H9 (cell line): ENCODE data around the gene IFT27. TPM values are rescaled to one million over a fixed set of nuclear protein-coding genes. Genes with fewer than 3 reads are reported as not detected.

Source experiments
- DNase-seq: peaks from one replicate; pipeline ENCODE4 v3.0.0-alpha.2; 2017
- H2AFZ ChIP-seq: one replicate; pipeline ENCODE4 v1.6.1; 2013; ENCODE audit warnings: mild to moderate bottlenecking, low read length, control low read depth, moderate library complexity
- H2AK5ac ChIP-seq: 2 replicates; pipeline ENCODE4 v1.6.1; 2013; ENCODE audit warnings: low read length, control low read depth, mixed read lengths; ENCODE audit not compliant: insufficient read length
- H2BK120ac ChIP-seq: one replicate; pipeline ENCODE4 v1.6.1; 2013; ENCODE audit warnings: low read depth, mild to moderate bottlenecking, low read length, control low read depth, inconsistent platforms; ENCODE audit not compliant: poor library complexity, severe bottlenecking
- H2BK12ac ChIP-seq: 2 replicates; pipeline ENCODE4 v1.6.1; 2013; ENCODE audit warnings: low read length, control low read depth, mixed read lengths, low read depth; ENCODE audit not compliant: insufficient read length
- H2BK15ac ChIP-seq: 2 replicates; pipeline ENCODE4 v1.6.1; 2013; ENCODE audit warnings: low read depth, low read length, control low read depth
- H2BK20ac ChIP-seq: one replicate; pipeline ENCODE4 v1.6.1; 2013; ENCODE audit warnings: low read depth, mild to moderate bottlenecking, low read length, control low read depth, inconsistent platforms; ENCODE audit not compliant: poor library complexity, severe bottlenecking
- H2BK5ac ChIP-seq: 2 replicates; pipeline ENCODE4 v1.6.1; 2013; ENCODE audit warnings: low read length, control low read depth, mixed read lengths; ENCODE audit not compliant: insufficient read length
- H3K14ac ChIP-seq: 2 replicates; pipeline ENCODE4 v1.6.1; 2013; ENCODE audit warnings: low read length, control low read depth; ENCODE audit not compliant: insufficient read depth
- H3K18ac ChIP-seq: 2 replicates; pipeline ENCODE4 v1.6.1; 2013; ENCODE audit warnings: low read depth, mild to moderate bottlenecking, mixed read lengths, low read length, control low read depth; ENCODE audit not compliant: insufficient read length
- H3K23ac ChIP-seq: 2 replicates; pipeline ENCODE4 v1.6.1; 2013; ENCODE audit warnings: low read length, control low read depth, mixed read lengths, low read depth; ENCODE audit not compliant: insufficient read length
- H3K23me2 ChIP-seq: 2 replicates; pipeline ENCODE4 v1.6.1; 2013; ENCODE audit warnings: low read depth, mild to moderate bottlenecking, mixed read lengths, low read length, control low read depth; ENCODE audit not compliant: insufficient read length, poor library complexity, severe bottlenecking
- H3K27ac ChIP-seq: 2 replicates; pipeline ENCODE4 v1.5.1; 2013; ENCODE audit warnings: low read length, control low read depth, mixed read lengths, low read depth; ENCODE audit not compliant: insufficient read length
- H3K27me3 ChIP-seq: 2 replicates; pipeline ENCODE4 v1.6.1; 2013; ENCODE audit warnings: low read length, control low read depth, inconsistent platforms; ENCODE audit not compliant: insufficient read depth
- H3K4ac ChIP-seq: 2 replicates; pipeline ENCODE4 v1.6.1; 2013; ENCODE audit warnings: low read depth, mild to moderate bottlenecking, control low read depth, inconsistent platforms, low read length, moderate library complexity
- H3K4me1 ChIP-seq: 2 replicates; pipeline ENCODE4 v1.6.1; 2013; ENCODE audit warnings: low read length, control low read depth, inconsistent platforms; ENCODE audit not compliant: insufficient read depth
- H3K4me2 ChIP-seq: 2 replicates; pipeline ENCODE4 v1.6.1; 2013; ENCODE audit warnings: low read length, control low read depth, mixed read lengths; ENCODE audit not compliant: insufficient read length, insufficient read depth
- H3K56ac ChIP-seq: 2 replicates; pipeline ENCODE4 v1.6.1; 2013; ENCODE audit warnings: low read depth, mild to moderate bottlenecking, mixed read lengths, low read length, control low read depth; ENCODE audit not compliant: insufficient read length
- H3K79me1 ChIP-seq: 2 replicates; pipeline ENCODE4 v1.6.1; 2013; ENCODE audit warnings: low read depth, mild to moderate bottlenecking, moderate library complexity, low read length, control low read depth, inconsistent platforms; ENCODE audit not compliant: insufficient read depth, poor library complexity, severe bottlenecking
- H3K79me2 ChIP-seq: 2 replicates; pipeline ENCODE4 v1.6.1; 2013; ENCODE audit warnings: low read length, control low read depth, inconsistent platforms; ENCODE audit not compliant: insufficient read depth
- H3K9ac ChIP-seq: 2 replicates; pipeline ENCODE4 v1.6.1; 2013; ENCODE audit warnings: low read length, control low read depth, mixed read lengths; ENCODE audit not compliant: insufficient read length; ENCODE audit errors: extremely low read depth
- H3K9me3 ChIP-seq: one replicate; pipeline ENCODE4 v1.6.1; 2013; ENCODE audit warnings: low read depth, low read length, inconsistent platforms; ENCODE audit not compliant: control insufficient read depth
- H3T11ph ChIP-seq: one replicate; pipeline ENCODE4 v1.6.1; 2013; ENCODE audit warnings: mild to moderate bottlenecking, low read length, control low read depth, inconsistent platforms
- H4K20me1 ChIP-seq: one replicate; pipeline ENCODE4 v1.6.1; 2013; ENCODE audit not compliant: control insufficient read depth, insufficient read length, insufficient read depth
- H4K5ac ChIP-seq: 2 replicates; pipeline ENCODE4 v1.6.1; 2013; ENCODE audit warnings: low read depth, mild to moderate bottlenecking, mixed read lengths, low read length, control low read depth; ENCODE audit not compliant: insufficient read length
- H4K8ac ChIP-seq: replicated peaks from 2 replicates; pipeline ENCODE4 v1.6.1; 2013; ENCODE audit warnings: low read length, control low read depth, mixed read lengths, low read depth; ENCODE audit not compliant: insufficient read length
- H4K91ac ChIP-seq: 2 replicates; pipeline ENCODE4 v1.6.1; 2013; ENCODE audit warnings: low read depth, mild to moderate bottlenecking, moderate library complexity, mixed read lengths, low read length, control low read depth; ENCODE audit not compliant: insufficient read length
- H3K27ac Mint-ChIP-seq, 3 experiments: 2 replicates in 2 of 3; 3 replicates in 1 of 3; pipeline ENCODE4 v1.8.0; 2020 to 2021; ENCODE audit warnings: mixed read lengths in 3 of 3, mild to moderate bottlenecking in 1 of 3, moderate library complexity in 1 of 3
- H3K27me3 Mint-ChIP-seq: 2 replicates; pipeline ENCODE4 v1.8.0; 2021; ENCODE audit warnings: low read depth, mild to moderate bottlenecking, moderate library complexity, mixed read lengths
- H3K36me3 Mint-ChIP-seq, 3 experiments: 2 replicates in 2 of 3; 3 replicates in 1 of 3; pipeline ENCODE4 v1.8.0; 2020 to 2021; ENCODE audit warnings: low read depth in 3 of 3, mixed read lengths in 3 of 3; ENCODE audit not compliant: insufficient read depth in 1 of 3
- H3K4me1 Mint-ChIP-seq, 2 experiments: 2 replicates each; pipeline ENCODE4 v1.8.0; 2020; ENCODE audit warnings: mixed read lengths in 2 of 2
- H3K4me3 Mint-ChIP-seq, 2 experiments: 2 replicates in 1 of 2; 3 replicates in 1 of 2; pipeline ENCODE4 v1.8.0; 2020 to 2021; ENCODE audit warnings: mild to moderate bottlenecking in 2 of 2, mixed read lengths in 2 of 2, moderate library complexity in 1 of 2
- H3K9me3 Mint-ChIP-seq, 2 experiments: 2 replicates in 1 of 2; 3 replicates in 1 of 2; pipeline ENCODE4 v1.8.0; 2020; ENCODE audit warnings: mild to moderate bottlenecking in 2 of 2, mixed read lengths in 2 of 2, moderate library complexity in 1 of 2
- CTCF ChIP-seq: fragments of 200-600 bp; sonication (generic); conservative IDR thresholded peaks from 3 replicates; pipeline ENCODE4 v1.8.0; 2021; ENCODE audit warnings: antibody characterized with exemption, mild to moderate bottlenecking
- WGBS: extraction: QIAGEN DNeasy Blood & Tissue Kit; methylation state at CpG from one replicate; pipeline ENCODE4 v1.1.7; 2013; ENCODE audit warnings: missing lambda C conversion rate, low lambda C conversion rate, mixed read lengths; ENCODE audit not compliant: insufficient read length; ENCODE audit errors: extremely low coverage; 5-methylcytosine and 5-hydroxymethylcytosine counted together
- total RNA-seq: library from RNA; stranded (reverse); gene quantifications from 2 replicates; pipeline ENCODE4 v1.2.1, GENCODE V29; 2021

The IFT27 gene
- total RNA-seq, 1 experiment from 2014 or later = 43.4 TPM

DNA sequence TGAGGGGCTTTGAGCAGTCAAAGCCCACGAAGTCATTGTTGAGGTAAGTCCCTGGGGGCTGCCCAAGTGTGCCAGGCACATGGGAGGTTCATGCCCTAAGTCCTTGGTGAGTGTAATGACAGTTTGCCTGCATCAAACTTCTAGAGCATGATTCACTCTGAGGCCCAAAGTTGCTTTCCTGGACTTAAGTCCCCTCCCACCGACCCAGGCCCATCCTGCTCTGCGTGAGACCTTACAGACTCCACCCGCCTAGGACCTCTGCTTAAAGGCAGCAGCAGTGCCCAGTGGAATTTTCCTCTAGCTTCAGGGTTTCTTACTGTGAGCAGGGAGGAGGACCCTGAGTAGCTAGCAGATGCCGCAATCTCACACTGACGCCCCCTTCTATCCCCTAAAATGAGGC, 46.7 kb upstream of the IFT27 start:
- H3K9ac ChIP-seq = no peak overlapping the region
- H4K91ac ChIP-seq = no peak overlapping the region
- no peak overlapping the region for H2BK5ac ChIP-seq
- H3K9me3 ChIP-seq = no peaks in the 10 kb centered on the region
- no CpG with 5 or more reads among the region's 6 CpGs for WGBS
- Mint-ChIP-seq H3K4me3 (no peak overlapping the region; a peak in 1 of 5 replicates), H3K27ac (peak overlapping the region in 1 of 3 experiments; percentile 63; a peak in 1 of 7 replicates), H3K4me1 (peaks cover 21 to 40% of the 10 kb centered on the region in 2 experiments), H3K36me3 (no peaks in the 10 kb centered on the region), H3K27me3 (peaks cover 43% of the 10 kb centered on the region), H3K9me3 (no peaks in the 10 kb centered on the region; a peak in 1 of 5 replicates)
- no peak overlapping the region for H3K27ac ChIP-seq
- H3K4me1 ChIP-seq = no peaks in the 10 kb centered on the region
- no peak overlapping the region for H2AFZ ChIP-seq
- H4K5ac ChIP-seq = no peak overlapping the region
- H3K14ac ChIP-seq = no peak overlapping the region
- no peak overlapping the region for H3T11ph ChIP-seq
- H2AK5ac ChIP-seq = no peak overlapping the region
- no peaks in the 10 kb centered on the region for H3K79me2 ChIP-seq
- H2BK120ac ChIP-seq = no peak overlapping the region
- H3K23ac ChIP-seq = no peak overlapping the region
- H2BK20ac ChIP-seq = no peak overlapping the region
- peaks cover 7% of the 10 kb centered on the region; the same call in 1 of the 2 replicates for H3K27me3 ChIP-seq
- H3K23me2 ChIP-seq = no peaks in the 10 kb centered on the region
- no peak overlapping the region for H3K18ac ChIP-seq
- H3K56ac ChIP-seq = no peak overlapping the region
- no peak overlapping the region for H3K4ac ChIP-seq
- peak; percentile 59 for DNase-seq
- TF ChIP-seq CTCF = no peak
- H4K20me1 ChIP-seq = no peaks in the 10 kb centered on the region
- no peaks in the 10 kb centered on the region for H3K79me1 ChIP-seq
- no peak overlapping the region for H2BK15ac ChIP-seq
- H4K8ac ChIP-seq = no peak overlapping the region
- H3K4me2 ChIP-seq = no peak overlapping the region
- no peak overlapping the region for H2BK12ac ChIP-seq
